ENCODE measurements around the gene SEC22A.
"Not testable (repeated sequence)": the region's sequence is repeated elsewhere in the genome, so short reads cannot be mapped to it uniquely, and the experiment has no call there.

SEC22A gene

DNA sequence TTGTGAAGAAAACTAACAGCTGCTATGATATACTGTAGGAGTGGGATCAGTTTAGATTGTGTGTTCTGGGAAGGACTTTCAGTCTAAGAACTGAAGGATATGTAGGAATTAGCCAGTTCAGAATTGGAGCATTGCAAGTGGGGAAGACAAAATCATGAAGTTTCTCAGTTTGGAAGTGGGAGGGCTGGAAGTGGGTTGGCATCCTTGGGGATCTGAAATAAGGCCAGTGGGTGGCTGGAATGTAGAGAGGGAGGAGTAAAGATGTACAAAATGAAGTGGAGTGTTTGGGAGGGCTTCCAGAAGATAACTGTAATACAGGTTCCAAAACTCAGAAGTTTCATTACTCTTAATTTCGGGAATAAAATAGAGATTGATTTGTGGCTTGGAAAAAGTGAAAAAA lies 17.2 kb downstream of the SEC22A start:
- no peak for DNase-seq (ENCODE audit: low read depth in 1 of 2, low spot score in 1 of 2)
- H3K27me3 ChIP-seq (ENCODE audit: insufficient read depth, poor library complexity, severe bottlenecking), result no peaks in the 10 kb centered on the region
- H3K4me3 ChIP-seq (replicated peaks; ENCODE audit: insufficient read depth, low read length), result no peak overlapping the region
- H3K27ac ChIP-seq (replicated peaks), result no peak overlapping the region
- TF ChIP-seq, protein P1, sequence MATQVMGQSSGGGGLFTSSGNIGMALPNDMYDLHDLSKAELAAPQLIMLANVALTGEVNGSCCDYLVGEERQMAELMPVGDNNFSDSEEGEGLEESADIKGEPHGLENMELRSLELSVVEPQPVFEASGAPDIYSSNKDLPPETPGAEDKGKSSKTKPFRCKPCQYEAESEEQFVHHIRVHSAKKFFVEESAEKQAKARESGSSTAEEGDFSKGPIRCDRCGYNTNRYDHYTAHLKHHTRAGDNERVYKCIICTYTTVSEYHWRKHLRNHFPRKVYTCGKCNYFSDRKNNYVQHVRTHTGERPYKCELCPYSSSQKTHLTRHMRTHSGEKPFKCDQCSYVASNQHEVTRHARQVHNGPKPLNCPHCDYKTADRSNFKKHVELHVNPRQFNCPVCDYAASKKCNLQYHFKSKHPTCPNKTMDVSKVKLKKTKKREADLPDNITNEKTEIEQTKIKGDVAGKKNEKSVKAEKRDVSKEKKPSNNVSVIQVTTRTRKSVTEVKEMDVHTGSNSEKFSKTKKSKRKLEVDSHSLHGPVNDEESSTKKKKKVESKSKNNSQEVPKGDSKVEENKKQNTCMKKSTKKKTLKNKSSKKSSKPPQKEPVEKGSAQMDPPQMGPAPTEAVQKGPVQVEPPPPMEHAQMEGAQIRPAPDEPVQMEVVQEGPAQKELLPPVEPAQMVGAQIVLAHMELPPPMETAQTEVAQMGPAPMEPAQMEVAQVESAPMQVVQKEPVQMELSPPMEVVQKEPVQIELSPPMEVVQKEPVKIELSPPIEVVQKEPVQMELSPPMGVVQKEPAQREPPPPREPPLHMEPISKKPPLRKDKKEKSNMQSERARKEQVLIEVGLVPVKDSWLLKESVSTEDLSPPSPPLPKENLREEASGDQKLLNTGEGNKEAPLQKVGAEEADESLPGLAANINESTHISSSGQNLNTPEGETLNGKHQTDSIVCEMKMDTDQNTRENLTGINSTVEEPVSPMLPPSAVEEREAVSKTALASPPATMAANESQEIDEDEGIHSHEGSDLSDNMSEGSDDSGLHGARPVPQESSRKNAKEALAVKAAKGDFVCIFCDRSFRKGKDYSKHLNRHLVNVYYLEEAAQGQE (IDR thresholded peaks at IDR 0.05; ENCODE audit: insufficient replicate concordance, low read depth), result no peak
- TF ChIP-seq GABPA (IDR thresholded peaks at IDR 0.05; ENCODE audit: low read depth) (no peak), SPI1 (IDR thresholded peaks at IDR 0.05; ENCODE audit: borderline replicate concordance, low read depth) (no peak), CTCF (IDR thresholded peaks at IDR 0.05; ENCODE audit: insufficient read depth, low read length) (no peak), POLR2AphosphoS5 (IDR thresholded peaks at IDR 0.05; ENCODE audit: low read depth) (no peak)

- not testable (repeated sequence) for H3K4me3 ChIP-seq (replicated peaks; ENCODE audit: insufficient read depth, low read length); H3K27ac ChIP-seq (replicated peaks); H3K27me3 ChIP-seq (ENCODE audit: insufficient read depth, poor library complexity, severe bottlenecking); DNase-seq (ENCODE audit: low read depth in 1 of 2, low spot score in 1 of 2)
Measured at GRCh38 chr3:123221369-123221768, 19.6 kb downstream of the SEC22A start.

DNA sequence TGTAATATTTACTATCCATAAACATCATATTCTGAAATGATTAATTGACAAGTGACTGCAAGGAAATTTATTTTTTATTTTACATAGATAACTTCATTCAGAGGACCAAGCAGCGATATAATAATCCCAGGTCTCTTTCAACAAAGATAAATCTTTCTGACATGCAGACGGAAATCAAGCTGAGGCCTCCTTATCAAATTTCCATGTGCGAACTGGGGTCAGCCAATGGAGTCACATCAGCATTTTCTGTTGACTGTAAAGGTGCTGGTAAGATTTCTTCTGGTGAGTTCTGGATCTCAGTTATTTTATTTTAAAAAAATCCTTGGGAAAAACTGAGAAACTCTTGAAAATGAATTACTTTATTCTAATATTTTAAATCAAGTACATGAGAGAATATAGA lies 23.3 kb downstream of the SEC22A start:
- no peak for TF ChIP-seq GABPA (IDR thresholded peaks at IDR 0.05; ENCODE audit: low read depth)
- no peak for TF ChIP-seq CTCF (IDR thresholded peaks at IDR 0.05; ENCODE audit: insufficient read depth, low read length)
- no peak for DNase-seq (ENCODE audit: low read depth in 1 of 2, low spot score in 1 of 2)
- H3K4me3 ChIP-seq (replicated peaks; ENCODE audit: insufficient read depth, low read length), result no peak overlapping the region
- H3K27ac ChIP-seq (replicated peaks), result no peak overlapping the region
- H3K27me3 ChIP-seq (ENCODE audit: insufficient read depth, poor library complexity, severe bottlenecking), result no peaks in the 10 kb centered on the region

DNA sequence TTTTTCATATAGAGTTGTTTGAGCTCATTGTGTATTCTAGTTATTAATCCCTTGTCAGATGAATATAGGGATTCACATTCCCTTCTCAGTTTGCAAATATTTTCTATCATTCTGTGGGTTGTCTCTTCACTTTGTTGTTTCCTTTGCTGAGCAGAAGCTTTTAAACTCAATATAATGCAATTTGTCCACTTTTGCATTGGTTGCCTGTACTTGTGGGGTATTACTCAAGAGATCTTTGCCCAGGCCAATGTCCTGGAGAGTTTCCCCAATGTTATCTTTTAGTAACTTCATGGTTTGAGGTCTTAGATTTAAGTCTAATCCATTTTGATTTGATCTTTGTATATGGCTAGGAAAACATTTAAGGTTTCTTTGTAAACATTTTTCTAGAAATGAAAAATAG lies 24.8 kb downstream of the SEC22A start:
- TF ChIP-seq, protein P1 (IDR thresholded peaks at IDR 0.05; ENCODE audit: insufficient replicate concordance, low read depth), result no peak
- TF ChIP-seq POLR2AphosphoS5 (IDR thresholded peaks at IDR 0.05; ENCODE audit: low read depth) (no peak), GABPA (IDR thresholded peaks at IDR 0.05; ENCODE audit: low read depth) (no peak), CTCF (IDR thresholded peaks at IDR 0.05; ENCODE audit: insufficient read depth, low read length) (no peak), SPI1 (IDR thresholded peaks at IDR 0.05; ENCODE audit: borderline replicate concordance, low read depth) (no peak)
- Histone ChIP-seq H3K27ac (replicated peaks) (no peak overlapping the region), H3K4me3 (replicated peaks; ENCODE audit: insufficient read depth, low read length) (no peak overlapping the region), H3K27me3 (ENCODE audit: insufficient read depth, poor library complexity, severe bottlenecking) (no peaks in the 10 kb centered on the region)
- no peak for DNase-seq (ENCODE audit: low read depth in 1 of 2, low spot score in 1 of 2)
